Renal cortical epithelial cell (primary cell): ENCODE results near the gene SLFNL1. TPM values are rescaled to one million over a fixed set of nuclear protein-coding genes. Genes with fewer than 3 reads are reported as not detected.

ENCODE experiments used
- DNase-seq: peaks from one replicate; pipeline ENCODE4 v3.0.0-alpha.2; 2011; ENCODE audit warnings: low read depth
- total RNA-seq: library from RNA; depleted of rRNA; stranded (reverse); fragments of >200 nt; gene quantifications from 2 replicates; pipeline ENCODE4 v1.2.3, GENCODE V29; 2014

Gene SLFNL1
- total RNA-seq, 1 donor from 2014 or later = 0.65 TPM

- DNase-seq = peak; percentile 79
These were observed 35.2 kb downstream of the SLFNL1 start for GRCh38 chr1:40986328-40986783.

GRCh38 chr1:40985875-40986274, 35.6 kb downstream of the SLFNL1 start:
- DNase-seq = peak; percentile 65

- DNase-seq = no peak
These were observed 36.4 kb downstream of the SLFNL1 start for GRCh38 chr1:40985161-40985560.

GRCh38 chr1:40984531-40984930, 37.0 kb downstream of the SLFNL1 start:
- no peak for DNase-seq

GRCh38 chr1:40984066-40984465, 37.5 kb downstream of the SLFNL1 start:
- DNase-seq = peak; percentile 55

DNA sequence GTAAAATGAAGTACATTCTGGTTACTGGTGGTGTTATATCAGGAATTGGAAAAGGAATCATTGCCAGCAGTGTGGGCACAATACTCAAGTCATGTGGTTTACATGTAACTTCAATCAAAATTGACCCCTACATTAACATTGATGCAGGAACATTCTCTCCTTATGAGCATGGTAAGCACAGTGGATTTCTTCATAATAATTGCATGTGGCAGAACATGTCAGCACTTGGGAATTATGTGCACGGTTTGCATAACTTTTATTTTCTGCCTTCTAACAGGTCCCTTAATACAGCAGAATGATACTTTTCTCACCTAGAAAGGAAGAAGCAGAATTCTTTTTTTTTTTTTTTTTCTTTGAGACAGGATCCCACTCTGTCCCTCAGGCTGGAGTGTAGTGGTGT, 38.2 kb downstream of the SLFNL1 start:
- no peak for DNase-seq

DNA sequence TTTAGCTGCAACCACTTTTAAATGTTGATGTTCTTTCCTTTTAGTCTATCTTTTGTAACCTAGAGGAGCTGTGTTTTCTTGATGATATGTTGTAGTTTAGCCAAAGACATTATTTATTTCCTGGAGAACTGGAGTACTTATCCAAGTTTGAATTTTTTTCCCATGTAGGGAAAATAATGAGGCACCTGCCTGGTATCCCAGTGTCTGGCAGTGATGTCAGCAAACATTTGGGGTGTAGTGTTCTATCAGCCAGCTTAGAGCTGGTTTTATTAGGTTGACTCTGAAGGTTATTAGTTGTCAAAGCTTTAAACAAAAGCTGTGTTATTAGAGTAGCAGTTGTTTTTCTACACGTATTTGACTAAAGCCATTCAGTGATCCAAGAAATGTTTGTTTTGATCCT, 38.8 kb downstream of the SLFNL1 start:
- DNase-seq = no peak

GRCh38 chr1:40981691-40982448, 39.7 kb downstream of the SLFNL1 start:
- DNase-seq = no peak

DNA sequence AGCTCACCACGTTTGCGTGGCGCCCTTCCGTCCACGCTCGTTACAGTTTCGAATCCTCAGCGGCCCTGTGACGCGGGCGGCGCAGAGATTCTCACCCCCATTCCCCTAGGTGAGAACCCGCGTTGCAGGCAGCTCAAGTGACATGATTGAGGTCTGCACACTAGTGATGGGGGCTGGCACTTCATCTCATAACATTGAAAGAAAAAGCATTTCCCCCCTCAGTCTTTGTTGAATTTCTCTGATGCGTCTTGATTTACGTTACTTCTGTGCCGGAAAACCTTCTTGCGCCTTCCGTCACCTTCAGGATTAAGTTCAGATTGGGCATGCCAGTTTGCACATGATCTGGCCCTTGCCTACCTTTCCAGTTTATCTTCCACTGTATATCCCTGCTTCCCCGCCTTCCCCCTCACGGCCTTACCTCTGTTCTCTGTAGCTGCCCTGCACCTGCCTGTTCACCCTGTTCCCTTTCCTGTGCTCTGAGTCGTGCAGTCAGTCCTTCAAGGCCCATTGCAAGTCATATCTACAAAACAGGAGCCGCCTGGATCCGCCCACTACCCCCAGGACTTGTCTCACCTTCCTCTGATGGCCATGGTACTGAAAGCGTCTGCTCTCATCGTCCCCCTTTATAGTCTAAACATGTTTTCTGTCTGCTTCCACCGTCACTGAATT, 40.9 kb downstream of the SLFNL1 start:
- DNase-seq = peak; percentile 67

GRCh38 chr1:40980068-40980452, 41.5 kb downstream of the SLFNL1 start:
- no peak for DNase-seq

DNA sequence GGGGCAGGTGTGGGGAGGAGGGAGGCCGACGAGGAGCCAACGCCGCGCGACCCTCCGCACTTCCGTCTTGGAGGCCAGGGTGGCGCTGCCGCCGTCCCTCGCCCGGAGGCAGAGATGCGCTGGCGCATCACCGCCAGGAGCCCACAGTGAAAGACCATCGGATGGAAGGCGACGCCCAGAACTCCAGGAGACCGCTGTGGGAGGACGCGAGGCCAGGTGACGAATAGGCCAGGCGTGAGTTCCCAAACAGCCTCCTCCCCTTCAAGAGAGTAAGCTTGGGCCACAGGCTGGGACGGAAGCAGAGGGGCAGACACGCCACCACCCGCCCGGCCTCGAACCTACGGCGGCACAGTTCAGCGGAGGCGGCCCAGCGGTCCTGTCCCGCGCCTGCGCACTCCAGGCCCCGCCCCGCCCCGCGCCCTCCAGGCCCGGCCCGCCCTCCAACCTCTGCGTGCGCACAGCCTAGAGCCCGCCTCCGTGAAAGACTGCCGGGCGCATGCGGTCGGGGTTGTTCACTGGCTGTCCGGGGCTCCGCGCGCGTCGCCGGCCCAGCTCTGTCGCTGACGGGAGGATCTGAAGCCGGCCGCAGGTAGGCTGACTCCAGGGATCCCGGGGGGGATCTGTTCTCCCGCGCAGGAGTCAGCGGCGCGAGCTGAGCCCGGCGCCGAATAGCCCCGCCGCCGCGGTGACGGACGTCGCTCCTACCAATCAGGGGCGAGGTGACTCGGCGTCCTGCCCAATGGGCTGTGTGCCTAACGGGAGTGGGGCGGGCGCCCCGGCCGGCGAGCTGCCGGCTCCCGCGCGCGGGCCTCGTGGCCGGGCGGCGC, 42.1 kb downstream of the SLFNL1 start, which contains the start of gene CTPS1:
Gene CTPS1, plus strand, starts transcription at position 456 of the 827 bp plus-strand sequence. CDS start 3,595 bp downstream, outside the sequence.
- peak; percentile 69 for DNase-seq

DNA sequence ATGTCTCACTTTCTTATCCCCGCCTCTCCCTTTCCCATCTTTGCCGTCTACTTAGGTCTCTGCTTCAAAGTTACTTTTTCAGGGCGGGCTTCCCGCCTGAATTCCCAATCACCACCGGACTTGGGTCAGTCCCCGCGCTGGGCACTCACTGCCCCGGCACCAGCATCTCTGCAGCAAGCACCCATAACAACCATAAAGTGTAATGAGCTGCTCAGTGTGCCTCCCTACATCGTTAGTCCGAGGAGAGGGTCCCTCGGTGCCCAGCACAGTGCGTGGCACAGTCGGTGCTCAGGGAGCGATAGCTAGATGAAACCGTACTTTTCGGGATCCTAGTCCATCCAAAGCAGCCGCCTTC, 42.7 kb downstream of the SLFNL1 start:
- DNase-seq = no peak

DNA sequence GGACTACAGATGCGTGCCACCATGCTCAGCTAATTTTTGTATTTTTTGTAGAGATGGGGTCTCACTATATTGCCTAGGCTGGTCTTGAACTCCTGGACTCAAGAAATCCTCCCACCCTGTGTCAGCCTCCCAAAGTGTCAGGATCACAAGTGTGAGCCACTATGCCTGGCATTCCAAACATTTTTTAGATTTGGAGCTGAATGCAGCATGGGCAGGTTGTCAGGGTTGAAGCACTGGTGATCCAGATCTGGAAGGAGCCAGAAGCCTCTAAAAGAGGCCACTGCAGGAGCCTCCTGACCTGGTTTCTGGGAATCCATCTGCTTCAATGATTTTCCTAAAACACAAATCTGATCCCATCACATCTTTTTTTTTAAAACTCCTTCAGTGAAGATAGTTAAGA, 43.8 kb downstream of the SLFNL1 start:
- DNase-seq = no peak

DNA sequence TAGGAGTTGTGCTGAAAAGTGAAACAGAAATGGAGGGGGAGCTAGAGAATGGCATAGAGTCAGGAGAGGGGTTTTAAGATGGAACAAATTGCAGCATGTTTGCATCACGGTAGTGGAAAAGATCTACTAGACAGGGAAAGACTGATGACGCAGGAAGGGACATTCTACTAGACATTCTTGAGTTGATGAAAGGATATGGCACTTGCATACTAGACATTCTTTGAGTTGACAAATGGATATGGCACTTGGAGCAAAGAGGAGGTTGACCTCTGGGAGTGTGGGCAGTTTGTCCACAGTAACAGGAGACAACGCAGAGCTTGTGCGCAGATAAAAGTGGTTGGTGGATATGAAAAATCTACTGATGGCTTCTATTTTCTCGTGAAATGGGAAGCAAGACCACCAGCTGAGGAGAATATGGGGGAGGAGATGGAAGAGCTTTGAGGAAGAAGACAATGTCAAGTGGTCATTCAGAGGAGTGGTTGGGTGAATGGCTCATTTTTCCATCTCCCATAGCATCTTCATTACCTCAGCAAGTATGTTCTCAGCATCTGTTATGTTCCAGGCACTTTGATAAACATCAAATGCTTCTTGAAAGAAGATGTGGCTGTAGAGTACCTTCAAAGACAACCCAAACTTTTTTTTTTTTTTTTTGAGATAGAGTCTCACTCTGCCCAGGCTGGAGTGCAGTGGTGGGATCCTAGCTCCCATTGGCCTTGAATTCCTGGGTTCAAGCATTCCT, 44.4 kb downstream of the SLFNL1 start:
- no peak for DNase-seq

- DNase-seq = no peak
These were observed 46.6 kb downstream of the SLFNL1 start for GRCh38 chr1:40974945-40975344.

GRCh38 chr1:40973912-40974311, 47.6 kb downstream of the SLFNL1 start:
- no peak for DNase-seq

GRCh38 chr1:40971966-40972365, 49.6 kb downstream of the SLFNL1 start:
- no peak for DNase-seq

GRCh38 chr1:40969445-40969844, 52.1 kb downstream of the SLFNL1 start:
- DNase-seq = no peak

GRCh38 chr1:40966417-40966816, 55.1 kb downstream of the SLFNL1 start:
- no peak for DNase-seq
